Sciatic nerve (tissue), 2 donors: ENCODE results near the gene HAO2. TPM values are rescaled to one million over a fixed set of nuclear protein-coding genes. Genes with fewer than 3 reads are reported as not detected.

Source experiments
- ATAC-seq: fragments of 200-7000 bp; cut with Tn5 transposase; one replicate; pipeline ENCODE4 v1.9.1; 2020; ENCODE audit warnings: mild to moderate bottlenecking, moderate library complexity
- DNase-seq: peaks from one replicate; pipeline ENCODE4 v3.0.0-alpha.2; 2020; ENCODE audit warnings: low spot score
- intact Hi-C: fragments of 100-400 bp; cut with DNase I; formaldehyde crosslinking; loops from one replicate; pipeline ENCODE4 v1.14.2; 2022
- total RNA-seq: library from RNA; stranded (reverse); fragmentation: NEBNext Ultra II Directional; extraction: Animal tissue kit (Norgen Biotek cat#: 25700); gene quantifications from one replicate; pipeline ENCODE4 v1.2.1, GENCODE V29; 2021
- donor health status: DM: no; HTN: no; CAD: no.
- donor health status: DM: no; HTN: no; CAD: no.

HAO2 gene
- total RNA-seq, 1 donor from 2014 or later, result not detected

- ATAC-seq, result no peak
- DNase-seq, result no peak
- intact Hi-C loops, result no loop called here
Observed at GRCh38 chr1:119416006-119416640, 47.5 kb downstream of the HAO2 start.

GRCh38 chr1:119419109-119419508, 50.5 kb downstream of the HAO2 start:
- ATAC-seq (no peak), DNase-seq (no peak)
- intact Hi-C loops, result no loop called here

GRCh38 chr1:119420638-119421037, 52.1 kb downstream of the HAO2 start:
- intact Hi-C loops, result no loop called here
- DNase-seq (no peak), ATAC-seq (no peak)

GRCh38 chr1:119422631-119423030, 54.0 kb downstream of the HAO2 start:
- DNase-seq, result no peak
- ATAC-seq, result no peak
- intact Hi-C loops, result no loop called here

- ATAC-seq (no peak), DNase-seq (no peak)
- intact Hi-C loops, result no loop called here
Observed at GRCh38 chr1:119428991-119429390, 60.4 kb downstream of the HAO2 start.

- no peak for DNase-seq
Observed at GRCh38 chr1:119429687-119430086, 61.1 kb downstream of the HAO2 start.

GRCh38 chr1:119430486-119430885, 61.9 kb downstream of the HAO2 start:
- intact Hi-C loops, result no loop called here
- DNase-seq (no peak), ATAC-seq (no peak)

More at GRCh38 chr1:119429687-119430086, 61.1 kb downstream of the HAO2 start:
- intact Hi-C loops, result no loop called here
- no peak for ATAC-seq

GRCh38 chr1:119431836-119432235, 63.3 kb downstream of the HAO2 start:
- ATAC-seq (no peak), DNase-seq (no peak)
- intact Hi-C loops, result no loop called here

GRCh38 chr1:119435052-119435451, 66.5 kb downstream of the HAO2 start:
- DNase-seq, result no peak
- intact Hi-C loops, result no loop called here
- ATAC-seq, result no peak

GRCh38 chr1:119438761-119439160, 70.2 kb downstream of the HAO2 start:
- no peak for ATAC-seq
- DNase-seq, result no peak
- intact Hi-C loops, result no loop called here

GRCh38 chr1:119440721-119441307, 72.2 kb downstream of the HAO2 start:
- intact Hi-C loops, result no loop called here
- ATAC-seq (no peak), DNase-seq (no peak)

- DNase-seq (no peak), ATAC-seq (no peak)
- intact Hi-C loops, result no loop called here
Observed at GRCh38 chr1:119442756-119443155, 74.2 kb downstream of the HAO2 start.

Other genes with a start within 250 kb of the HAO2 start
- 14.4 TPM for gene WARS2, start 228.1 kb upstream of the HAO2 start, total RNA-seq
- not detected for gene HSD3B2, start 46.4 kb downstream of the HAO2 start, total RNA-seq
- gene HSD3B1, start 138.4 kb downstream of the HAO2 start, total RNA-seq, result not detected